ENCODE data around the gene SGK1. TPM values are rescaled to one million over a fixed set of nuclear protein-coding genes. Genes with fewer than 3 reads are reported as not detected.

Gene SGK1
- polyA plus RNA-seq, 1 donor from 2014 or later: 10.3 TPM

GRCh38 chr6:134196568-134197193, 121.2 kb downstream of the SGK1 start:
- H3K27ac ChIP-seq (ENCODE audit: low read length): no peak overlapping the region
- H3K36me3 ChIP-seq (ENCODE audit: insufficient read depth, low read length): no peaks in the 10 kb centered on the region
- H4K20me1 ChIP-seq (ENCODE audit: insufficient read depth): no peaks in the 10 kb centered on the region
- no peak overlapping the region for H2AFZ ChIP-seq (ENCODE audit: low read depth, low read length)
- no peak overlapping the region for H3K9ac ChIP-seq (ENCODE audit: low read length)
- no peaks in the 10 kb centered on the region for H3K27me3 ChIP-seq (ENCODE audit: insufficient read depth, low read depth, low read length)
- H3K4me2 ChIP-seq (ENCODE audit: low read length): no peak overlapping the region
- H3K79me2 ChIP-seq (replicated peaks; ENCODE audit: insufficient read depth, low read length): no peaks in the 10 kb centered on the region
- no peak overlapping the region for H3K4me3 ChIP-seq (ENCODE audit: low read length)
- TF ChIP-seq REST (IDR thresholded peaks at IDR 0.05; ENCODE audit: borderline replicate concordance) (no peak), SMC3 (conservative IDR thresholded peaks at IDR 0.05; ENCODE audit: poor library complexity) (no peak), POLR2AphosphoS5 (IDR thresholded peaks at IDR 0.05) (no peak), MXI1 (conservative IDR thresholded peaks at IDR 0.05; ENCODE audit: poor library complexity, severe bottlenecking) (no peak), EZH2 (IDR thresholded peaks at IDR 0.05; ENCODE audit: borderline replicate concordance, insufficient read depth, low read length, poor library complexity, severe bottlenecking) (no peak), EP300 (conservative IDR thresholded peaks at IDR 0.05; ENCODE audit: poor library complexity, severe bottlenecking) (no peak)
- H3K9me2 ChIP-seq (ENCODE audit: insufficient read depth, low read length): no peaks in the 10 kb centered on the region
- H3K9me3 ChIP-seq (ENCODE audit: low read length): no peaks in the 10 kb centered on the region
- H3F3A ChIP-seq (ENCODE audit: insufficient read depth, low read length, poor library complexity, severe bottlenecking): no peaks in the 10 kb centered on the region

GRCh38 chr6:134195985-134196384, 121.9 kb downstream of the SGK1 start:
- Histone ChIP-seq H3K9me2 (ENCODE audit: insufficient read depth, low read length) (no peaks in the 10 kb centered on the region), H2AFZ (ENCODE audit: low read depth, low read length) (no peak overlapping the region), H3K9ac (ENCODE audit: low read length) (no peak overlapping the region), H3K27me3 (ENCODE audit: insufficient read depth, low read depth, low read length) (no peaks in the 10 kb centered on the region), H3F3A (ENCODE audit: insufficient read depth, low read length, poor library complexity, severe bottlenecking) (no peaks in the 10 kb centered on the region), H3K4me2 (ENCODE audit: low read length) (no peak overlapping the region), H3K9me3 (ENCODE audit: low read length) (no peaks in the 10 kb centered on the region), H3K27ac (ENCODE audit: low read length) (no peak overlapping the region), H4K20me1 (ENCODE audit: insufficient read depth) (no peaks in the 10 kb centered on the region), H3K36me3 (ENCODE audit: insufficient read depth, low read length) (no peaks in the 10 kb centered on the region), H3K79me2 (replicated peaks; ENCODE audit: insufficient read depth, low read length) (no peaks in the 10 kb centered on the region), H3K4me3 (ENCODE audit: low read length) (no peak overlapping the region)
- no peak for TF ChIP-seq REST (IDR thresholded peaks at IDR 0.05; ENCODE audit: borderline replicate concordance)
- no peak for TF ChIP-seq RAD21 (conservative IDR thresholded peaks at IDR 0.05)
- no peak for TF ChIP-seq TAF1 (IDR thresholded peaks at IDR 0.05; ENCODE audit: low read depth)
- TF ChIP-seq MXI1 (conservative IDR thresholded peaks at IDR 0.05; ENCODE audit: poor library complexity, severe bottlenecking): no peak
- no peak for TF ChIP-seq POLR2AphosphoS5 (IDR thresholded peaks at IDR 0.05)
- TF ChIP-seq EZH2 (IDR thresholded peaks at IDR 0.05; ENCODE audit: borderline replicate concordance, insufficient read depth, low read length, poor library complexity, severe bottlenecking): no peak
- TF ChIP-seq CTCF (IDR thresholded peaks at IDR 0.05; ENCODE audit: poor library complexity, severe bottlenecking): no peak
- no peak for TF ChIP-seq EP300 (conservative IDR thresholded peaks at IDR 0.05; ENCODE audit: poor library complexity, severe bottlenecking)
- no peak for TF ChIP-seq SMC3 (conservative IDR thresholded peaks at IDR 0.05; ENCODE audit: poor library complexity)
